ENCODE measurements around the gene PXMP4. TPM values are rescaled to one million over a fixed set of nuclear protein-coding genes. Genes with fewer than 3 reads are reported as not detected.
"Not testable (repeated sequence)": the region's sequence is repeated elsewhere in the genome, so short reads cannot be mapped to it uniquely, and the experiment has no call there.

The PXMP4 gene
- 12.8 TPM for total RNA-seq

DNA sequence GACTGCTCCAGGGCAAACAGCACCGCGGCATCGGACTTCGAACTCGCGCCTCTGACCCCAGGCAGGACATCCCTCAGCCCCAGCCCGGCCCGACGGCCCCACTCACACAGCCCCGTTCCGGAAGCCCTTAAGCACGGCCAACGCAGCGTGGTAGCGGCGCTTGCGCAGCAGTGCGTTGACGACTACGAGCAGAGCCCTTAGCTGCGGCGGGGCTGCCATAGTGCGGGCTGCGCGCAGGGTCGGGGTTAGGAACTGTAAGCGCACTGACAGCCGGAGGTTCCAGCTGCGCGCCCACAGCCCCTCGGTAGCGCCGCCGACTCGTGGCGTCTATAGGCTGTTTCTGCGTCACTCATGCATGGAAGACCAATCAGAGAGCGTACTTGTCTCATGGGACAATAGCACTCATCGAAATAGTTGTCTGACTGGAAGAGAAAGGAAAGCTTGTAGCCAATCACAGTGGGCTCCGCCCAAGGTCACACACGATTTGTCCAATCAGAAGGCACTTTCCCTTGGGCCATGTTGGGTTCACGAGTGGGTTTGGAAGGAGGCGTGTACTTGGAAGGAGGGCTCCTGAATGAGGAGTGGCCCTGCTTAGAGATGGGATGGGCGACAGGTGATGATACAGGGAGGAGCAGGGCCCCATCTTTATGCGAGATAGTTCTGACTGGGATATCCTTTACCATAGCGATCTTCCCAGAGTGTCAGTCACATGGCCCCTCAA, at the start of gene PXMP4:
TSS of gene PXMP4 (minus strand) at position 322 of the 721 bp plus-strand sequence. CDS start at position 219, 103 bp downstream.
- DNase-seq: peak; percentile 99

DNA sequence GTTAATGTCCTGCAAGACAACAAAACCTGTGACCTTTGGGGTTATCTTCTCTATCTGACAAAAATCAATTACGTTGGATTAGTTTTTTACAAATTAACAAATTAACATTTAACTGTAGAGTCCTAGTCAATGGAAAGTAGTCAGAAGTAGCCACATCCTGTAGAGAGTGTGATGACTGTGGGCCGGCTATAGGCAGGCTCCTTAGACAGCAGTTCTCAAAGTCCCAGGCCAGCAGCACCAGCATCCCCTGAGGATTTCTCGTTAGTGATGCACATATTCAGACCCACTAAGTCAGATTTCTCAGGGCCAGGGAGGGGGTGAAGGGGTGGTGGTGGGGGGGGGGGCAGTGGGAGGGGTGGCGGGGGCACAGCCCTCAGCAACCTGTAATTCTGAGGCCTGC, 48.9 kb upstream of the PXMP4 start:
- no peak for DNase-seq

DNA sequence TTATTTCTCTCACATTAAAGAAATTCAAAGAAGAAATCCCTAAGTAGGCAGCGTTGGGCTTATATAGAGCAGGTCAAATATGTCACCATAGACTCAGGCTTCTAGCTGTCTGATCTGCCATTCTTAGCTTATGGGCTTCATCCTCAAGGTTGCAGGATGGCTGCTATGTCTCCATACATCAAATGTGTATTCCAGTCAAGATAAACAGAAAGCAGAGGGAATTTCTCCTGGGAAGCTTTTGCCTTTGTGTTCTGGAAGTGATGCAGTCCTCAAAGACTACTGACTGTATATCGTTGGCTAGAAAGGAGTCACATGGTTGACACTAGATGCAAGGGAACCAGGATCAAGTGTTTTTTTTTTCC, 47.6 kb upstream of the PXMP4 start:
- DNase-seq: no peak

DNA sequence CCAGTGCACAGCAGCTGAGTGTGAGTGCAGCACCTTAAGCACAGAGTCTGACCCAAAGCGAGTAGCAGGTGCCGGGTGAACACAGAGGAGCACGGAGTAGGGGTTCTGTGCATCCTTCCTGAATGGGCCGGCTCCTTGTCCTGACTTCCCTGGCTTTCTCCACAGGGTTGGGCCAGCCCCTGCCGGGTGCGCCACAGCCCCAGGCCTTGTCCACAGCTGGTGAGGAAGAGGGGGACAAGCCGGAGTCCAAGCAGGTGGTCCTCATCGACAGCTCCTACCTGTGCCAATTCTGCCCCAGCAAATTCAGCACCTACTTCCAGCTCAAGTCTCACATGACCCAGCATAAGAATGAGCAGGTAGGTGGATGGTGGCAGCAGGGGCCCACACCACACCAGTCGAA, 46.6 kb upstream of the PXMP4 start:
- DNase-seq: no peak

GRCh38 chr20:33765592-33765991, 45.5 kb upstream of the PXMP4 start:
- DNase-seq: no peak

- DNase-seq: no peak
These were observed 45.0 kb upstream of the PXMP4 start for GRCh38 chr20:33765099-33765498.

- no peak for DNase-seq
These were observed 41.7 kb upstream of the PXMP4 start for GRCh38 chr20:33761698-33762250.

- DNase-seq: no peak
These were observed 37.3 kb upstream of the PXMP4 start for GRCh38 chr20:33757458-33757857.

GRCh38 chr20:33757046-33757445, 36.9 kb upstream of the PXMP4 start:
- no peak for DNase-seq

DNA sequence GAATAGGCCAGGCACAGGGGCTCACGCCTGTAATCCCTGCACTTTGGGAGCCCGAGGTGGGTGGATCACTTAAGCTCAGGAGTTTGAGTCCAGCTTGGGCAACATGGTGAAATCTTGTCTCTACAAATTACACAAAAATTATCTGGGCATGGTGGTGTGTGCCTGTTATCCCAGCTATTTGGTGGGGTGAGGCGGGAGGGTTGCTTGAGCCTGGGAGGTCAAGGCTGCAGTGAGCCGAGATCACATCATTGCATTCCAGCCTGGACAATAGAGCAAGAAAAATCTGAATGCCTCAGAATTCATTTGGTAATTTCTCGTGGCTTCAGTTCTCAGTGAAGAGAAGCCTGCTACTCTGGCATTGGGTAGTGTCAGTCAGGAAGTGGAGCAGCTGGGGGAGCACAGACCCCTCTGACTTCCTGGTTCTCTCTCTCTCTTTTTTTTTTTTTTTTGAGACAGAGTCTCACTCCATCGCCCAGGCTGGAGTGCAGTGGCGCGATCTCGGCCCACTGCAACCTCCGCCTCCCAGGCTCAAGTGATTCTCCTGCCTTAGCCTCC, 35.9 kb upstream of the PXMP4 start:
- not testable (repeated sequence) for DNase-seq

GRCh38 chr20:33753763-33754162, 33.7 kb upstream of the PXMP4 start:
- no peak for DNase-seq

GRCh38 chr20:33753143-33753542, 33.0 kb upstream of the PXMP4 start:
- DNase-seq: no peak

GRCh38 chr20:33751775-33752174, 31.7 kb upstream of the PXMP4 start:
- DNase-seq: no peak

DNA sequence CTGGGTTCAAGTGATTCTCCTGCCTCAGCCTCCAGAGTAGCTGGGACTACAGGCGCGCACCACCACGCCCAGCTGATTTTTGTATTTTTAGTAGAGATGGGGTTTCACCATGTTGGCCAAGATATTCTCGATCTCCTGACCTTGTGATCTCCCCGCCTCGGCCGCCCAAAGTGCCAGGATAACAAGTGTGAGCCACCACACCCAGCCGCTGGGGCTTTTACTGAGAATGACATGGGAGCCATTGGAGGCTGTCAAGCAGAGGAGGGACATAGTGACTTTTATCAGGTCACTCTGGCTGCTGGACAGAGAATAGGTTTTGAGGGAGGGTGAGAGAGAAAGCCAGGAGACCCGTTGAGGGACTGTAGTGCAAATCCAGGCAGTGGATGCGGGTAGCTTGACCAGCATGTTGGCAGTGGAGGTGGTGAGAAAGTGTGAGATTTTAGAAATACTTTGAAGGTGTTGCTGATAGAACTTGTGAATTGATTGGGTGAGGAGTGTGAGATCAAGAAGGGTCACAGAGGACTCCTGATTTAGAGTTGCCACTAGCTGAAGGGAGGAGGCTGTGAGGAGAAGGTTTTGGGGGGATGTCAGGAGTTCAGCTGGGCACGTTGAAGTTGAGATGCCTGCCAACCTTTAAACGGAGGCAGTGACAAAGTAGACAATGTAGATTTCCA, 26.4 kb upstream of the PXMP4 start:
- DNase-seq: no peak

GRCh38 chr20:33744773-33745385, 24.8 kb upstream of the PXMP4 start:
- no peak for DNase-seq

GRCh38 chr20:33744181-33744580, 24.1 kb upstream of the PXMP4 start:
- DNase-seq: no peak

DNA sequence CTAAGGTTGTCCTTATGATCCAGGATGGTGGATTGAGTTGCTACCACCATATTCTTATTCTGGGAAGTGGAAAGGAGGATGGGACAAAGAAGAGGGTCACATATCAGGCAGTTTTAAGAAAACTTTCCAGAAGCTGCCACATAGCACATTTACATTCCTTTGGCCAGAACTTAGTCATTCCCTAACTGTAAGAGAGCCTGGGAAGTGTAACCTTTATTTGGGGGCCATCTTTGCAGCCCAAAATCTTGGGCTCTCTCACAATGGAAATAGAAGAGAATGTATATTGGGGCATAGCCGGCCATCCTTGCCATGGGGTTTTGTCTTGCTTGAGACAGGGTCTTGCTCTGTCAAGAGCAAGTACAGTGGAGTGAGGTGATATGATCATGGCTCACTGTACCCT, 20.1 kb upstream of the PXMP4 start:
- DNase-seq: no peak

- DNase-seq: no peak
These were observed 19.4 kb upstream of the PXMP4 start for GRCh38 chr20:33739493-33739892.

- DNase-seq: no peak
These were observed 16.9 kb upstream of the PXMP4 start for GRCh38 chr20:33736962-33737361.

GRCh38 chr20:33733654-33734576, 13.8 kb upstream of the PXMP4 start:
- DNase-seq: peak; percentile 54

- DNase-seq: no peak
These were observed 12.3 kb upstream of the PXMP4 start for GRCh38 chr20:33732166-33732970.
